GM12892 (cell line): ENCODE results near the gene TBX3.

Experiments
- DNase-seq: peaks from one replicate; pipeline ENCODE4 v3.0.0; 2011; ENCODE audit not compliant: insufficient read length
- FAIRE-seq: peaks from 2 replicates; lab custom pipeline; 2011; peaks lifted over from hg19 to GRCh38; lab: Jason Lieb, UNC
- POLR2A ChIP-seq: IDR thresholded peaks from 2 replicates; pipeline ENCODE4 v1.6.1; 2011; ENCODE audit warnings: low read depth, low read length, control low read depth
- POLR2AphosphoS5 ChIP-seq: IDR thresholded peaks from 2 replicates; pipeline ENCODE4 v1.6.1; 2011; ENCODE audit warnings: low read depth, low read length, control low read depth
- TAF1 ChIP-seq: IDR thresholded peaks from 2 replicates; pipeline ENCODE4 v1.6.1; 2011; ENCODE audit warnings: low read depth, mild to moderate bottlenecking, control low read depth, low read length, borderline replicate concordance

Gene TBX3

DNA sequence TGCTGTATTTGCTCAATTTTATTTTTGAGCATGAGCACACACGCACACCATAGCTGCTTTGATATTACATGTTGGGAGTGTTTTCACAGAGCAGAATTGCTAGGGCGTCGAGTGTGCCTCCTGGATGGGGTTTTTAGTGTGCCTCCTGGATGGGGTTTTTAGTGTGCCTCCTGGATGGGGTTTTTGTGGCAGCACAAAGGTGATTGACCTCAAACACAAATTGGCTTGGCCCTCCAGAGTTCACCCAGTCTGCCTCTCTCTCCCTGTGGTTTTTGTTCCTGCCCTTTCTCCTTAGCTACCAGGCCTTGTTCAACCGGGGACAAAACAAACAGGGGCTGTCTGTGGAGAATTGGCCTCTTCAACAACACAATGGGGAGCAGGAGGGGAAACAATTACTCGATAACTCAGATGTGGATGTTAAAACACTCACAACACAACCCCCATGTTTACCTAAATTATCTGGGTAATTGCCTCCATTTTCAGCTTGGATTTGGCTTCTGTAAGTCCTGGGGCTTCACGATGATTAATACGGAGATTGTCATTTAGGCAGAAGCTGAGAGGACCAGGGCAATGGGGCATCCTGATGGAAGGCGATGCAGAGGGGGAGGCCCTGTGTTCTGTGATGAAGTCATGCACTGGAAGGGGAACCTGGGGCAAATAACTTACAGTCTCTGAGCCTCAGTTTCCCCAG lies 26.9 kb downstream of the TBX3 start:
- no peak for FAIRE-seq
- no peak for DNase-seq
- no peak for TF ChIP-seq TAF1
- no peak for TF ChIP-seq POLR2A
- TF ChIP-seq POLR2AphosphoS5 = no peak

DNA sequence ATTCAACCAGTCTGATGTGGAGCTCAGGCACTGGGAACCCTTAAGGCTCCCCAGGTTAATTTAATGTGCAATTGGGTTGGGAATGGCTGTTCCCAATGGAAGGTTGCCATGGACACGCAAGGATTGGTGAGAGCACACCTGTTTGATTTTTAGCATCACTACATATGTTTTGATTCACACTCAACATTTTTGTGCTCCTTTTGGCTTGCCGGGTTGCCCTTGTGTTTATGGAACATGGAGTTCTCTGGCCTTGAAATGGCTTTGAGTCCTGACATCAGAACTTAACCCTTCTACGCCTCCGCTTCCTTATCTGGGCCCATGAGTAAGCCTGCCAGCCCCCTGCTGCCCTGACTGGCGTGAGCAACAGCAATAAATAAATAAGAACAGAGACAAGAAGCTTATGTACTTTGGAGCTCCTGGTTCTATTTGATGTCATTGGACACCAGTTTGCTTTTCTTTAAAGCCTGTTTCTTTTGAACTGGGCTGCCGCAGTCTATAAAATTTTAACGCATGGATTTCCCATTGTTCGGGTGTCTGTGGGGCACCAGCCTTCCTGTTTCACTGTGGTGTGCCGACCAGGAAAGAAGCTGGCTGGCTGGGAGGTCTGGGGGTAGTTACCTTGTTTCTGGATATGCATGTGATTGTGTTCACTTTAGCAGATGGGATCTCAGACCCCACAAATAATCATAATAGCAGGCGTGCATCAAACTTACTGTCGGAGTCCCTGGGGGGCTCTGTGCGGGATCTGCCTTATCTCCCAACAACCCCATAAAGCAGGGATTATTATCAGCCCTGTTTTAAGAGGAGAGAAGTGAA lies 27.8 kb downstream of the TBX3 start:
- no peak for TF ChIP-seq TAF1
- no peak for TF ChIP-seq POLR2AphosphoS5
- TF ChIP-seq POLR2A = no peak
- FAIRE-seq (no peak), DNase-seq (no peak)

DNA sequence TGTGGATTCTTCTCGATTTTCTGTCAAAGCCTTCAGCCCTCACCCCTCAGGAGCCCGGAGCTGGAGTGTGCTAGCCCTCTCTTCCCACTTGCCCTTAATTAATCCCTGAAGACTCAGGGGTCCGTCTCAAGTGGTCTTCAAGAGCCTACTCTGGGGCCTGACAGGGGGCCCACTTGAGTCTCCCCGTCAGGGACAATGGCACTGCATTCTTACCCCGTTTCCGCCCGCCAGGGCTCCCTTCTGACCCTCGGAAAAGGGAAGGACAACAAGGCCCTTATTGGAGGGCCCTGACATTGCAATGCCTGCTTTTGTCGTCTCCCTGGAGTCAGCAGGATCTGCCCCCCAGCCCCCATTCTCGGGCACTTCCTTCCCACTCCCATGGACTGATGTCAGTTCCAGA lies 34.4 kb downstream of the TBX3 start:
- DNase-seq (no peak), FAIRE-seq (no peak)
- TF ChIP-seq POLR2A = no peak
- TF ChIP-seq POLR2AphosphoS5 = no peak
- no peak for TF ChIP-seq TAF1

DNA sequence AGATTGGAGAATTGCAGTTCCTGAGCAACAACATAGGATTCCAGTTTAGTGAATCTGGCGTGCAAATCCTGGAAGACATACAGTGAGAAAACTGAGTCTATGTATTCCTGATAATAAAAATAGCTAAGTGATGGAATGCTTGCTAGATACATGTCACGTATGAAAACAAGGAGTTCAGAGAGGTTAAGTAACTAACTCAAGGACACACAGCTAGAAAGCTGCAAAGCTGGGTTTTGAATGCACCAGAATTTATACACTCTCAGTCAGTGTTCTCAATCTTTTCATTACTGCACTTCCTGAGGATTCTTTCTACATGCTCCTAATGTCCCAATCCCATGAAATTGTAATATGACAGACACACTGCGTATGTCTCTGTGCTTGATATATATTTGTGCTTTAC lies 35.3 kb downstream of the TBX3 start:
- no peak for DNase-seq
- no peak for FAIRE-seq
- TF ChIP-seq TAF1 (no peak), POLR2AphosphoS5 (no peak), POLR2A (no peak)

DNA sequence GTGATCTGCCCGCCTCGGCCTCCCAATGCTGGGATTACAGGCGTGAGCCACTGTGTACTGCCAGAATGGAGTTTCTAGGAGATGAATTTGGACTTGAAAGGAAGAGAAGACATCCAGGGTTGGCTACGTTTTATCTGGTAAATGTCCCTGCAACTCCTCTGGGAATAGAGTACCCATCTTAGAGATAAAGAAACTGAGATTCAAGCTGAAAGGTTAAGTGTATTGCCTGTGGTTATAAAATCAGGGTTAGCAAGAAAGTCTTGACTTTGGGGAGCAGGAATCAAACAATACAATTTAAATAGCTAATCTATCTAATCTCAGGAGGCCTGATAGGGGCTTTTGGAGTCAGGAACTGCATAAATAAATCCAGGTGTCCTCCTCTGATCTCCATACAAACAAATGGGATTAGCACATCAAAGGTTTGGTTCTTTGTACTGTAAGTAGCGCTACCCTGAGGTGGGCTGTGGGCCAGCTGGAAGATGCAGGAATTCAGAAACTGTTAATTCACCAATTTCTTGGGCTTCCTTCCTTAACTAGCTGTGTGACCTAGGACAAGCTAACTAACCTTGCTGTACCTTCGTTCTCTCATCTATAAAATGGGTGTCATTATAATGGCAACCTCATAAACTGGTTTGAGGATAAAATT lies 45.1 kb downstream of the TBX3 start:
- FAIRE-seq = no peak
- TF ChIP-seq TAF1 (no peak), POLR2AphosphoS5 (no peak), POLR2A (no peak)
- DNase-seq = no peak

DNA sequence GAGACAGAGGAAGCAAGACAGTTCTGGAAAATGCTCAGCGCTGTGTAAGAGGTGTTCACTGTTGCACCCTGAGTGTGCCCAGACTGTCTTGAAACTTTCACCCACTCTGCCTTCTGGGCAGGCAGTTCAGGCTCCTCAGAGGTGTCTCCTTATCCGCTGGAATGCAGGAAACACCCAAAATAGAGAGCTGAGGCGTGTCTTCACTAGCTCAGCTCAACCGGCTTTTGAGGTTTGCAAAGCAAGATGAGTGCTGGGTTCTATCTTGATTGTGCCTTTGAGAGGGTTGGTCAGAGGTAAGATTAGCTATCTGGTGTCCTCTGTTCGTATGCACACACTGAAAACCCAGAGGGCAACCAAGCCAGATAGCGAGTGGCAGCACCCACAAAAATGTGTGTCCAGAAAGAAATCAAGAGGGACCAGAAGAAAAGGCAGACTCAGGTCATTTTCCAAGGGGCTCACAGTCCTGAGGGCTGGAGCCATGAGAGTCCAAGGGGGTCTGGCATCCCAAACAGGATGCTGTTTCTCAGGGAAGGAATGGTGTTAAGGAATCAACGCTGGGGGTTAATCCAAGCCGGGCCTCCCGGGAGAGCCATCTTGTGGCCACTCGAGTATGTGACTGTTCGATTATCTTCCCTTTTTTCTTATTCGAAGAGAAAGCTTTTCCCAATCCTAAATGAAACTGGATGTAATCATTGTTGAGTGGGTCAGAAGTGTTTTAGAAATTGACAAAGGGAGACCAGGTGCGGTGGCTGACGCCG lies 47.1 kb downstream of the TBX3 start:
- DNase-seq (no peak), FAIRE-seq (no peak)
- TF ChIP-seq TAF1 (no peak), POLR2A (no peak), POLR2AphosphoS5 (no peak)

DNA sequence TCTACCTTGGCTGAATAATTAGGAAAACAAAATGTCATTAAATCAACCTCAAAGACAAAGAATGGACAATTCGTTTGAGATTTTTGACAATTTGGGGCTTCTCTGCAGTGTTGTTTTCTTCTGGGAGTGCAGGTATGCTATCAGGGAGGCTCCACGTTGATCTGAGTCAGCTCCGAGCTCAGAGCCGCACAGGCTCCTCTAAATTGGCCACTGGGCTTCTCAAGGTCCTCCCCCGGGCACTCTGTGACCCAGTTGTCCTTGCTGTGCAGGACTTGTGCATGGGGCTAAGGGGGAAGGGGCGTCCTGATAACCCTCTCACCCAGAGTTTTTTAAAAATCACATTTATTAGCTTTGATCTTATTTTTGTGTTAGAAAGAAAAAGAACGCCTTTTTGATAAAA lies 52.7 kb downstream of the TBX3 start:
- DNase-seq (no peak), FAIRE-seq (no peak)
- TF ChIP-seq POLR2AphosphoS5 = no peak
- TF ChIP-seq TAF1 = no peak
- no peak for TF ChIP-seq POLR2A

DNA sequence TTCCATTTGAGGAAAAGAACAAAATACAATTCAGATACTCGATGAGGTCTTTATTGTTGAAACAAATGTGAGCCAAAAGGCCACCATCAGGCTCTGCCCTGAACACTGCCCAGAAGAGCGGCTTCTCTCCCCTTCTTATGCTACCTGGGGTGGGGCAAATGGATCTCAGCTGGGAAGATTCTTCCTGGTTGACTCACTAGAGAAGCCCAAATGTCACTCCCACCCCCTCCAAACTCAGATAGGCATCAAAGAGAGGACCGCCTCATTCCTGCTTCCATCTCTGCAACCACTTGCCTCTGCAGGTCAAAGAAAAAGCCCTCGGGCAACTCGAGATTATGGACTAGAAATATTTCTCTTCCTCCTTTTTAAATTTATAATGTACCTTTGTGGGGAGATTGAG lies 55.8 kb downstream of the TBX3 start:
- DNase-seq (no peak), FAIRE-seq (no peak)
- TF ChIP-seq POLR2AphosphoS5 = no peak
- TF ChIP-seq POLR2A = no peak
- no peak for TF ChIP-seq TAF1

DNA sequence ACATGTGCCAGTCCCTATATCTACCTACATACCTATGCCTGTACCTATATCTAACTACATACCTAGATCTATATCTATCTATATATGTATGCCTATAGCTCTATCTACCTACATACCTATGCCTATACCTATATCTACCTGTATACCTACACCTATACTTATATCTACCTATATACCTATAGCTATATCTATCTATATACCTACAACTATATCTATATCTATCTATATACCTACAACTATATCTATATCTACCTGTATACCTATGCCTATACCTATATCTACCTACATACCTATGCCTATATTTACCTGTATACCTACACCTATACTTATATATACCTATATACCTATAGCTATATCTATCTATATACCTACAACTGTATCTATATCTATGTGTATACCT lies 56.6 kb downstream of the TBX3 start:
- DNase-seq (no peak), FAIRE-seq (no peak)
- TF ChIP-seq POLR2A = no peak
- TF ChIP-seq POLR2AphosphoS5 = no peak
- no peak for TF ChIP-seq TAF1

DNA sequence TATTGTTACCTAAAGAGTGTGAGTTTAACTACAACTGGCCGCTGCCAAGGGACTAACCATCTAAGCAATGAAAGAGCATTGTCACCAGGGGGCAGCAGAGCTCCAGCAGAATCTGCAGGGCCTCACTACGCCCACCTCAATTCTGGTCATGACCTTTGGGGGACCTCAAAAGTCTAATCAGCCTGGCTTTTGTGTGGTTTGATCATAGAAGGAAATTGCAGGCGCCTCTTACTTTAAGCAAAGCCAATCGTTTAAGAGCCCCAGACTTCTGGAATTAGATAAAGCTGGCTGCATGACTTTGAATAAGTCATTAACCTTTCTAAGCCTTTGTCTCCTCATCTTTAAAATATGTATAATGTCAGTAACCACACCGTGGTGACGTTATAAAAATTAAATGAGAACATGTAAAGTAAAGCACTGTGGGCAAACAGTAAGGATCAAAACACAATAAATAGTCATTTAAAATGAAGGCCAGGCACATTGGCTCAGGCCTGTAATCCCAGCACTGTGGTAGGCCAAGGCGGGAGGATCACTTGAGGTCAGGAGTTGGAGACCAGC lies 58.6 kb downstream of the TBX3 start:
- DNase-seq (peak; percentile 21), FAIRE-seq (no peak)
- TF ChIP-seq POLR2AphosphoS5 (no peak), POLR2A (no peak), TAF1 (no peak)

DNA sequence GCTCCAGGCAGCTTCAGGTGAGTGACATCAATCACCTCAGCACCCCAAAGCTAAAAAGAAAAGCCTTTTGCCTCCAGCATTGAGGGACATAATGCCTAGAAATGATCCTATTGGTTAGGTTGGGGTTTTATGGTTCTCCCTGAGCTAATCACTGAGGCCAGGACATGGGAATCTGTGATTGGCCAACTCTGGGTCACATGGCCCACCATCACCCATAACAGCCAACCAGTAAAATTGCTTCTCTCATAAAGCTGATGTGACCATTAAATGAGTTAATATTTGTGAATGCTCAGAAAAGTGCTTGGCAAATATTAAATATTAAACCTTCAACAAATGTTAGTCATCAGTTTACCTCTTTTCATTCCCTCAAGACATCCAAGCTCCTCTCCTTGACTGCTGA lies 60.2 kb downstream of the TBX3 start:
- no peak for FAIRE-seq
- no peak for TF ChIP-seq POLR2AphosphoS5
- TF ChIP-seq TAF1 = no peak
- TF ChIP-seq POLR2A = no peak
- DNase-seq = no peak
